SK-N-SH (cell line): ENCODE data around the gene RASSF8. TPM values are rescaled to one million over a fixed set of nuclear protein-coding genes. Genes with fewer than 3 reads are reported as not detected.

Experiments used
- CTCF ChIA-PET: fragments of 300-600, 350-600 bp; formaldehyde crosslinking; extraction: SDS; loops from one replicate; lab custom pipeline; 2021; lab: Yijun Ruan, JAX
- POLR2A ChIA-PET: fragments of 350-600 bp; sonication (Branson Sonifier 250); formaldehyde crosslinking; extraction: SDS; loops from one replicate; lab custom pipeline; 2020; ENCODE audit warnings: antibody characterized with exemption, inconsistent platforms; lab: Yijun Ruan, JAX
- DNase-seq: peaks from one replicate; pipeline ENCODE4 v3.0.0; 2012
- H2AFZ ChIP-seq: fragments of 200-600 bp; sonication (generic); 2 replicates; pipeline ENCODE4 v1.8.1; 2016; ENCODE audit warnings: antibody characterized with exemption, mild to moderate bottlenecking, low read depth
- H3F3A ChIP-seq: fragments of 200-600 bp; sonication (generic); replicated peaks from 2 replicates; pipeline ENCODE3; 2016; ENCODE audit warnings: antibody characterized with exemption, mild to moderate bottlenecking; ENCODE audit not compliant: insufficient read depth
- H3K27ac ChIP-seq, 2 experiments: fragments of 200-500 bp in 1 of 2; fragments of 200-600 bp in 1 of 2; sonication (Bioruptor generic) in 1 of 2; sonication (generic), shearing (Covaris generic) in 1 of 2; 2 replicates each; pipeline versions ENCODE4 v1.5.1 to v1.6.1; 2014 to 2016; ENCODE audit warnings: low read depth in 2 of 2, inconsistent platforms in 1 of 2, low read length in 1 of 2, mild to moderate bottlenecking in 1 of 2, mixed read lengths in 1 of 2
- H3K27me3 ChIP-seq: fragments of 200-600 bp; sonication (generic), shearing (Covaris generic); 2 replicates; pipeline ENCODE4 v1.6.1; 2016; ENCODE audit warnings: mixed run types; ENCODE audit not compliant: insufficient read depth
- H3K36me3 ChIP-seq, 2 experiments: fragments of 200-500 bp in 1 of 2; fragments of 200-600 bp in 1 of 2; sonication (Bioruptor generic) in 1 of 2; sonication (generic) in 1 of 2; replicated peaks in 1 of 2; 2 replicates each; pipeline versions ENCODE3 to v1.5.1; 2014 to 2016; ENCODE audit warnings: low read length in 1 of 2, mild to moderate bottlenecking in 1 of 2; ENCODE audit not compliant: insufficient read depth in 2 of 2, control insufficient read depth in 1 of 2
- H3K4me1 ChIP-seq, 2 experiments: fragments of 200-500 bp in 1 of 2; fragments of 200-600 bp in 1 of 2; sonication (Bioruptor generic) in 1 of 2; sonication (generic), shearing (Covaris generic) in 1 of 2; 2 replicates each; pipeline versions ENCODE4 v1.5.1 to v1.6.1; 2014 to 2016; ENCODE audit warnings: low read depth in 1 of 2, low read length in 1 of 2, mixed run types in 1 of 2; ENCODE audit not compliant: insufficient read depth in 2 of 2, control insufficient read depth in 1 of 2
- H3K4me2 ChIP-seq: fragments of 200-600 bp; sonication (generic), shearing (Covaris generic); 2 replicates; pipeline ENCODE4 v1.6.1; 2017; ENCODE audit warnings: mixed run types
- H3K4me3 ChIP-seq, 2 experiments: fragments of 200-500 bp in 1 of 2; fragments of 200-600 bp in 1 of 2; sonication (Bioruptor generic) in 1 of 2; sonication (generic), shearing (Covaris generic) in 1 of 2; 2 replicates each; pipeline versions ENCODE4 v1.5.1 to v1.8.1; 2014 to 2016; ENCODE audit warnings: low read depth in 2 of 2, inconsistent platforms in 1 of 2, low read length in 1 of 2, mild to moderate bottlenecking in 1 of 2, mixed read lengths in 1 of 2, moderate library complexity in 1 of 2
- H3K79me2 ChIP-seq: fragments of 200-600 bp; sonication (generic); 2 replicates; pipeline ENCODE4 v1.8.1; 2017; ENCODE audit warnings: mild to moderate bottlenecking; ENCODE audit not compliant: insufficient read depth
- H3K9ac ChIP-seq: fragments of 200-600 bp; sonication (generic); 2 replicates; pipeline ENCODE4 v1.6.1; 2017; ENCODE audit warnings: mixed run types
- H3K9me2 ChIP-seq: fragments of 200-600 bp; sonication (generic); 2 replicates; pipeline ENCODE4 v1.6.1; 2017; ENCODE audit warnings: mixed run types
- H3K9me3 ChIP-seq: fragments of 200-600 bp; sonication (generic); 2 replicates; pipeline ENCODE4 v1.6.1; 2017; ENCODE audit warnings: mixed run types, mild to moderate bottlenecking, moderate library complexity
- H4K20me1 ChIP-seq: fragments of 200-600 bp; sonication (generic); 2 replicates; pipeline ENCODE4 v1.6.1; 2017; ENCODE audit warnings: mild to moderate bottlenecking, mixed run types; ENCODE audit not compliant: insufficient read depth
- CTCF ChIP-seq: fragments of 200-600 bp; sonication (generic); IDR thresholded peaks from 2 replicates; pipeline ENCODE4 v1.6.1; 2017; ENCODE audit warnings: antibody characterized with exemption, mild to moderate bottlenecking, moderate library complexity
- ELF1 ChIP-seq: IDR thresholded peaks from 2 replicates; pipeline ENCODE4 v1.4.0; 2012
- FOSL2 ChIP-seq: IDR thresholded peaks from 2 replicates; pipeline ENCODE4 v1.4.0; 2012; ENCODE audit warnings: low read depth, mild to moderate bottlenecking, moderate library complexity, borderline replicate concordance
- FOXM1 ChIP-seq: IDR thresholded peaks from 2 replicates; pipeline ENCODE4 v1.4.0; 2012; ENCODE audit warnings: low read depth, mild to moderate bottlenecking
- IRF3 ChIP-seq: fragments of 150-350 bp; IDR thresholded peaks from 2 replicates; pipeline ENCODE4 v1.6.1; 2016; ENCODE audit warnings: mild to moderate bottlenecking, low read depth, low read length
- MEF2A ChIP-seq: IDR thresholded peaks from 2 replicates; pipeline ENCODE4 v1.4.0; 2012; ENCODE audit warnings: low read depth, borderline replicate concordance
- MXI1 ChIP-seq: IDR thresholded peaks from 2 replicates; pipeline ENCODE4 v1.6.1; 2012; ENCODE audit warnings: mild to moderate bottlenecking, low read depth, low read length, improper control_type of control experiment
- NFIC ChIP-seq: IDR thresholded peaks from 2 replicates; pipeline ENCODE4 v1.4.0; 2012; ENCODE audit warnings: borderline replicate concordance
- NRF1 ChIP-seq: IDR thresholded peaks from 2 replicates; pipeline ENCODE4 v1.6.1; 2012; ENCODE audit warnings: low read depth, mild to moderate bottlenecking, low read length
- PBX3 ChIP-seq: IDR thresholded peaks from 2 replicates; pipeline ENCODE4; 2012
- POLR2AphosphoS5 ChIP-seq: IDR thresholded peaks from 2 replicates; pipeline ENCODE4 v1.6.1; 2012; ENCODE audit warnings: low read depth, low read length
- RCOR1 ChIP-seq: fragments of 150-350 bp; IDR thresholded peaks from 2 replicates; pipeline ENCODE4 v1.6.1; 2017; ENCODE audit warnings: antibody characterized with exemption, low read length
- REST ChIP-seq: IDR thresholded peaks from 2 replicates; pipeline ENCODE4 v1.6.1; 2012; ENCODE audit warnings: mild to moderate bottlenecking, low read depth, low read length, moderate library complexity
- RFX5 ChIP-seq: IDR thresholded peaks from 2 replicates; pipeline ENCODE4 v1.6.1; 2012; ENCODE audit warnings: mild to moderate bottlenecking, improper control_type of control experiment, low read length
- SIN3A ChIP-seq: IDR thresholded peaks from 2 replicates; pipeline ENCODE4 v1.6.1; 2012; ENCODE audit warnings: low read depth, mild to moderate bottlenecking, low read length, moderate library complexity, borderline replicate concordance
- SMC3 ChIP-seq: IDR thresholded peaks from 2 replicates; pipeline ENCODE4 v1.6.1; 2012; ENCODE audit warnings: low read depth, low read length, improper control_type of control experiment
- TAF1 ChIP-seq: IDR thresholded peaks from 2 replicates; pipeline ENCODE4 v1.6.1; 2012; ENCODE audit warnings: low read depth, mild to moderate bottlenecking, low read length, moderate library complexity, borderline replicate concordance
- TCF12 ChIP-seq: IDR thresholded peaks from 2 replicates; pipeline ENCODE4 v1.4.0; 2012
- TEAD4 ChIP-seq: IDR thresholded peaks from 2 replicates; pipeline ENCODE4 v1.4.0; 2012; ENCODE audit warnings: mild to moderate bottlenecking, borderline replicate concordance; ENCODE audit not compliant: insufficient read depth
- USF1 ChIP-seq: IDR thresholded peaks from 2 replicates; pipeline ENCODE4 v1.4.0; 2012; ENCODE audit warnings: low read depth, borderline replicate concordance
- YY1 ChIP-seq: IDR thresholded peaks from 2 replicates; pipeline ENCODE4 v1.4.0; 2012; ENCODE audit warnings: low read depth, mild to moderate bottlenecking
- WGBS: methylation state at CpG from one replicate; pipeline ENCODE4 v1.1.6; 2017; ENCODE audit warnings: low lambda C conversion rate; 5-methylcytosine and 5-hydroxymethylcytosine counted together
- polyA plus RNA-seq, 3 experiments: library from polyadenylated mRNA; depleted of rRNA; stranded (reverse); fragments of >200 nt; gene quantifications; 2 replicates each; pipeline ENCODE4 v1.2.3, GENCODE V29; 2012

The RASSF8 gene
- polyA plus RNA-seq, 1 of the 3 experiments (the other 2 are of a cell fraction) = 15.3 TPM

- TF ChIP-seq IRF3 = no peak
- TF ChIP-seq SMC3 = no peak
Observed at GRCh38 chr12:26011099-26011498, 52.6 kb downstream of the RASSF8 start (continued).

- peaks cover 99% of the 10 kb centered on the region for H3K79me2 ChIP-seq
- H3K9me2 ChIP-seq = no peaks in the 10 kb centered on the region
- peaks cover 50% of the 10 kb centered on the region for H4K20me1 ChIP-seq
- H3K36me3 ChIP-seq = peaks cover 0 to 5% of the 10 kb centered on the region in 2 experiments
- H3K9me3 ChIP-seq = no peaks in the 10 kb centered on the region
- no peak overlapping the region; a peak in 1 of 4 replicates for H3K27ac ChIP-seq
- H3K4me3 ChIP-seq = no peak overlapping the region
- H3K4me1 ChIP-seq = peaks cover 23 to 33% of the 10 kb centered on the region in 2 experiments
- TF ChIP-seq TCF12 (no peak), MEF2A (no peak), PBX3 (no peak), POLR2AphosphoS5 (no peak), TAF1 (no peak), RFX5 (no peak), SIN3A (no peak), TEAD4 (no peak), RCOR1 (no peak), NFIC (no peak), FOXM1 (no peak), MXI1 (no peak), ELF1 (no peak), YY1 (no peak), CTCF (no peak), SMC3 (no peak), NRF1 (no peak), USF1 (no peak), FOSL2 (no peak), REST (no peak)
- H2AFZ ChIP-seq = no peak overlapping the region
- peaks cover 10% of the 10 kb centered on the region for H3F3A ChIP-seq
- ChIA-PET POLR2A (no interaction called here), CTCF (interaction anchor here (1.2 kb wide), 1 partner anchor 54 kb away, joined by 3 read pairs; no protein-coding TSS in a partner anchor)
- H3K27me3 ChIP-seq = no peaks in the 10 kb centered on the region
- 85% methylated on average over 6 of the region's 6 CpGs for WGBS
- no peak for DNase-seq
- no peak overlapping the region for H3K9ac ChIP-seq
- H3K4me2 ChIP-seq = no peak overlapping the region
Observed at GRCh38 chr12:26014085-26014484, 55.6 kb downstream of the RASSF8 start.
